Kidney (tissue), 14 donors: ENCODE results near the gene PTPN18. TPM values are rescaled to one million over a fixed set of nuclear protein-coding genes. Genes with fewer than 3 reads are reported as not detected.
A peak's percentile ranks its signal among the peaks of the same experiment; 100 is the strongest.

Source experiments
- DNase-seq, 5 donors: peaks; one replicate each; pipeline ENCODE4 v3.0.0-alpha.2; 2013 to 2020
- FAIRE-seq: peaks from 2 replicates; lab custom pipeline; 2012; peaks lifted over from hg19 to GRCh38; lab: Jason Lieb, UNC
- H3K27ac ChIP-seq, 2 donors: one replicate each; pipeline ENCODE4 v1.7.0; 2013; ENCODE audit warnings: low read depth in 2 of 2, low read length in 2 of 2, inconsistent platforms in 1 of 2
- H3K27me3 ChIP-seq: one replicate; pipeline ENCODE4 v1.7.1; 2013; ENCODE audit warnings: low read length, inconsistent platforms; ENCODE audit not compliant: control insufficient read depth, insufficient read depth
- H3K36me3 ChIP-seq, 3 donors: one replicate each; pipeline versions ENCODE4 v1.7.0 to v1.7.1; 2013; ENCODE audit warnings: low read length in 3 of 3, control low read depth in 1 of 3, inconsistent platforms in 1 of 3; ENCODE audit not compliant: insufficient read depth in 3 of 3, control insufficient read depth in 2 of 3
- H3K4me1 ChIP-seq, 3 donors: one replicate each; pipeline versions ENCODE4 v1.7.0 to v1.7.1; 2013; ENCODE audit warnings: low read length in 3 of 3, inconsistent platforms in 1 of 3, low read depth in 1 of 3; ENCODE audit not compliant: control insufficient read depth in 2 of 3, insufficient read depth in 2 of 3
- H3K4me3 ChIP-seq, 3 donors: one replicate each; pipeline versions ENCODE4 v1.7.0 to v1.8.1; 2013; ENCODE audit warnings: low read length in 3 of 3, control low read depth in 1 of 3, inconsistent platforms in 1 of 3
- H3K9ac ChIP-seq, 3 donors: one replicate each; pipeline versions ENCODE4 v1.7.0 to v1.7.1; 2013; ENCODE audit warnings: low read length in 3 of 3, control low read depth in 1 of 3, inconsistent platforms in 1 of 3
- H3K9me3 ChIP-seq, 3 donors: one replicate each; pipeline versions ENCODE4 v1.7.0 to v1.7.1; 2013; ENCODE audit warnings: low read length in 3 of 3, control low read depth in 1 of 3, inconsistent platforms in 1 of 3; ENCODE audit not compliant: control insufficient read depth in 2 of 3, insufficient read depth in 1 of 3
- intact Hi-C: fragments of 100-400 bp; cut with DNase I; formaldehyde crosslinking; loops from one replicate; pipeline ENCODE4 v1.11.1; 2022
- polyA plus RNA-seq: library from polyadenylated mRNA; stranded (reverse); fragments of 350-450 nt; fragmentation: Illumina TruSeq; extraction: RNeasy Lipid Tissue Mini Kit (QIAGEN cat#74804); gene quantifications from one replicate; pipeline ENCODE4 v1.2.3, GENCODE V29; 2014; ENCODE audit warnings: low read depth, low replicate concordance; ENCODE audit not compliant: insufficient read depth
- total RNA-seq: library from RNA; stranded (reverse); fragmentation: NEBNext Ultra II Directional; extraction: Animal tissue kit (Norgen Biotek cat#: 25700); gene quantifications from one replicate; pipeline ENCODE4 v1.2.1, GENCODE V29; 2021
- TF ChIP-seq, protein P1 (sequence below): IDR thresholded peaks from 3 replicates; pipeline ENCODE4 v1.5.1; 2012; ENCODE audit warnings: mild to moderate bottlenecking, moderate library complexity, borderline replicate concordance; ENCODE audit not compliant: insufficient read depth; ENCODE audit errors: extremely low read depth
- donor health status: control.
- donor health status: control.
- donor health status: control.
- donor health status: control.
- donor health status: control.
- donor health status: DM: yes; HTN: yes; CAD: no.
- donor health status: Normal renal cell carcinoma (clear cell type).

The PTPN18 gene
- total and polyA plus RNA-seq, 2 donors from 2014 or later: 34.8 to 89.2 TPM

DNA sequence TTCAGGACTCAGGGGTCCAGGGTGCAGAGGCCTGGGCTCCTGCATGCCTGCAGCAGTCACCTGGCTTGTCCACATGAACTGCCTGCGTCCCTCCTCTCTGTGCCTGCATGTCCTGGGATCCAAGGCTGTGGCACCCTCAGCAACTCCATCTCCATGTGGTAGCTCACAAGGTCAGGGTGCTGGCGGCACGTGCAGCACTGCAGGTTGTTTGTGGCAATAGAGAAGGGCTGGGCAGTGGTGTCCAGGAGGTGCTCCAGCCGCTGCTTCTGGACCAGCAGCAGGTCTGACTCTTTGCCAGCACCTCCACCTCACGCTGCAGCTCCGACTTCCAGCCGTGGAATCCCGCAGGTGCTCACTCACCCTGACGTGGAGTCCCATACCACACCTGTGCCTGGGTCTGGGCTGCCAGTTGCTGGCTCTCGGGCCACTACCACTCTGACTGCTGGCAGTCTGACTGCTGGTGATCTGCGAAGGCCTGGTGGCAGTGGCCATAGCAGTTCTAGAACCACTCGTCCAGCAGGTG, 42.0 kb upstream of the PTPN18 start:
- no peaks in the 10 kb centered on the region for H3K27me3 ChIP-seq
- H3K27ac ChIP-seq: no peak overlapping the region
- intact Hi-C loops: no loop called here
- FAIRE-seq: no peak
- TF ChIP-seq, protein P1, sequence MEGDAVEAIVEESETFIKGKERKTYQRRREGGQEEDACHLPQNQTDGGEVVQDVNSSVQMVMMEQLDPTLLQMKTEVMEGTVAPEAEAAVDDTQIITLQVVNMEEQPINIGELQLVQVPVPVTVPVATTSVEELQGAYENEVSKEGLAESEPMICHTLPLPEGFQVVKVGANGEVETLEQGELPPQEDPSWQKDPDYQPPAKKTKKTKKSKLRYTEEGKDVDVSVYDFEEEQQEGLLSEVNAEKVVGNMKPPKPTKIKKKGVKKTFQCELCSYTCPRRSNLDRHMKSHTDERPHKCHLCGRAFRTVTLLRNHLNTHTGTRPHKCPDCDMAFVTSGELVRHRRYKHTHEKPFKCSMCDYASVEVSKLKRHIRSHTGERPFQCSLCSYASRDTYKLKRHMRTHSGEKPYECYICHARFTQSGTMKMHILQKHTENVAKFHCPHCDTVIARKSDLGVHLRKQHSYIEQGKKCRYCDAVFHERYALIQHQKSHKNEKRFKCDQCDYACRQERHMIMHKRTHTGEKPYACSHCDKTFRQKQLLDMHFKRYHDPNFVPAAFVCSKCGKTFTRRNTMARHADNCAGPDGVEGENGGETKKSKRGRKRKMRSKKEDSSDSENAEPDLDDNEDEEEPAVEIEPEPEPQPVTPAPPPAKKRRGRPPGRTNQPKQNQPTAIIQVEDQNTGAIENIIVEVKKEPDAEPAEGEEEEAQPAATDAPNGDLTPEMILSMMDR: no peak
- DNase-seq: no peak
- H3K4me1 ChIP-seq: no peaks in the 10 kb centered on the region
- H3K36me3 ChIP-seq: no peaks in the 10 kb centered on the region
- no peak overlapping the region for H3K4me3 ChIP-seq
- H3K9me3 ChIP-seq: no peaks in the 10 kb centered on the region
- H3K9ac ChIP-seq: no peak overlapping the region

DNA sequence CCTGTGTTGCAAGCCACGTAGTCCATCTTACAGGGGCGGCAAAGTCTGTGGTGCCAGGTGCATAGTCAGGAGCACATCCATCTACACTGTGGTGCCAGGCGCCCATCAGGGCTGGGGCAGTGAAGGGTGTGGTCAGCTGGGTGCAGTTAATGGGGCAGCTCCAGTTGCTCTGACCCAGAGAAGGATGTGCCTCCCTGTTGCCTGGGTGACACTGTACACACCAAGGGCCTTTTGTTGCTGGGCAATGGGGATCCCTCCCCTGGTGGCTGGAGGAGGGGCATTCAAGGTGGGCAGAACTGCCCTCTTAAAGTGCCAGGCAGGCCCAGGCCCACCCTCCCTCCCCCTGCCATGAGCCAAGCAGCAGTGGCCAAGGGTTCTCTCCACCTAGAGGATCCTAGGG, 41.5 kb upstream of the PTPN18 start:
- Histone ChIP-seq H3K9ac (no peak overlapping the region), H3K27me3 (no peaks in the 10 kb centered on the region), H3K4me1 (no peaks in the 10 kb centered on the region), H3K9me3 (no peaks in the 10 kb centered on the region), H3K4me3 (no peak overlapping the region), H3K36me3 (no peaks in the 10 kb centered on the region), H3K27ac (no peak overlapping the region)
- TF ChIP-seq, protein P1: no peak
- intact Hi-C loops: no loop called here
- FAIRE-seq: no peak
- peak in 2 of 5 donors; percentile 14 to 20 for DNase-seq

DNA sequence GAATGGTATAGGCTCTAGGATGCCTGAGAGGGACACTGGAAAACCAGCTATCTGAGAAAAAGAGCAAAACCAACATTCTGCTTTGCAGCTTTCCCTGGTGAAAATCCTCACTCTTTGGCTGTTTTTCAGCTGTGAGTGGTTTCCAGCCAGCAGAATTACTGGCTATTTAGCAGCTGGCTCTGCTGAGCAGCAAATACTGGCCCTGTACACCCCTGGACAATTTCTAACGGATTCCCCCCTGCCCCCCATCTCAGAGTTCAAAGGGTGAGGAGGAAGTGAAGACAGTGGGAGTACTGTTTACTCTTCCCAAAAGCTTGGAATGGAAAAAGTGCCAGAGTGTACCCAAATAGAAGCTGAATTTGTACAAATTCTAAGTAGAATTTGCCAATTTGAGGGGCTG, 39.3 kb upstream of the PTPN18 start:
- no peaks in the 10 kb centered on the region for H3K4me1 ChIP-seq
- H3K9me3 ChIP-seq: no peaks in the 10 kb centered on the region
- DNase-seq (peak in 1 of 5 donors; percentile 18), FAIRE-seq (no peak)
- TF ChIP-seq, protein P1: no peak
- no peak overlapping the region for H3K27ac ChIP-seq
- H3K36me3 ChIP-seq: no peaks in the 10 kb centered on the region
- H3K4me3 ChIP-seq: no peak overlapping the region
- no peaks in the 10 kb centered on the region for H3K27me3 ChIP-seq
- H3K9ac ChIP-seq: no peak overlapping the region
- intact Hi-C loops: no loop called here

DNA sequence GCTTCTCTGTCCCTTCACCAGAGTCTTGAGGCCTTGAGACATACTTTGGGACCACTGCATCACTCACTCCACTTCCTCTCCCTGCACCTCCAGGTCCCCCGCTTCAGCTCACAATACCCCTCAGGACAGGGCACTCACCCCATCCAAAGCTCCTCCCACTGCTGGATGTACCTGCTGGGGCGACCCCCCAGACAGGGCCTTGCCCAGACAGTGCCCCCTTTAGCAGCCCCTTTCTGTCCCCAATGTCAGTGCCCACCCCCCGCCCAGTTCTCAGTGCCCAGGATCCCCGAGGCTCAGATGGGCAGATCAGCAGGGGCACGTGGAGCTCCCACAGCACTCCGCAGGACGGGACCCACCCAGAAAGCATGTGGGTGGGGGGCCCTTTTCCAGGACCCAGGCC, 37.0 kb upstream of the PTPN18 start:
- DNase-seq: no peak
- Histone ChIP-seq H3K27me3 (no peaks in the 10 kb centered on the region), H3K4me3 (no peak overlapping the region), H3K27ac (no peak overlapping the region), H3K9me3 (no peaks in the 10 kb centered on the region), H3K9ac (no peak overlapping the region), H3K4me1 (no peaks in the 10 kb centered on the region), H3K36me3 (no peaks in the 10 kb centered on the region)
- intact Hi-C loops: no loop called here
- no peak for FAIRE-seq
- TF ChIP-seq, protein P1: no peak
